NCI-H1417 treated with DMSO at 0.1 percent for 48 hours (cell line): Measurements from ENCODE around the gene TRAF2.

Source experiments
- DNase-seq: peaks from one replicate; lab custom pipeline; 2025; lab: John Stamatoyannopoulos, UW

TRAF2 gene

GRCh38 chr9:136913701-136914438 is 27.6 kb downstream of the TRAF2 start:
- no peak for DNase-seq

DNA sequence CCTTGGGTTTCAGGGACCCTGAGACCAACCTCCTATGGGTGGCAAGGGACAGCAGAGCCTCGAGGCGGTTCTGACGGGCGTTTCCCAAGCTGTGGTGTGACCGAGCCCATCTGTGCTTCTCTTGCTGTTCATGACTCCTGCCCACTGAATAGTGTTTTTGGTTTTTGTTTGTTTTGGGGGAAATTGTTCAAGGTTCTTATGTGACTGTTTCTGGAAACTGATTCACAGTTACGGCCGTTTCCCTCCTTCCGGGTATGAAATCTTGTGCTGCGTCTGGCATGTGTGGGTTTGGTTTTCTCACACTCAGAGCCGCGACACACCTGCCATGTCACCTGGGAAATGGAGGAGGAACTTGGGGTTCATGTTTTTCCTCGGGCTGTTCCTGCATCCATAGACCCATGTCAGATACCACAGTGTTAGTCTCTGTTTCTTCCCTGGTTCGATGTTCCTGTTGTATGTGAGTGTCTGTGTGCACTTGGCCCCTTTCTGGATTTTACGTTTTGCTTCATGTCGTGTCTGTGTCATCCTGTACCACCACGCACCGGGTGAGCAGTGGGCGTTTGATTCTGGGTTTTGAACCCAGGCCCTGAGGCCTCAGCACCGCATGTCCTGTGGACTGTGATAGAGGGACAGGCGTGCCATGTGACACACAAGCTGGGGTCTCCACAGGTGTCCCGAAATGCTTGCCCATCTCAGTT is 29.5 kb downstream of the TRAF2 start:
- no peak for DNase-seq

DNA sequence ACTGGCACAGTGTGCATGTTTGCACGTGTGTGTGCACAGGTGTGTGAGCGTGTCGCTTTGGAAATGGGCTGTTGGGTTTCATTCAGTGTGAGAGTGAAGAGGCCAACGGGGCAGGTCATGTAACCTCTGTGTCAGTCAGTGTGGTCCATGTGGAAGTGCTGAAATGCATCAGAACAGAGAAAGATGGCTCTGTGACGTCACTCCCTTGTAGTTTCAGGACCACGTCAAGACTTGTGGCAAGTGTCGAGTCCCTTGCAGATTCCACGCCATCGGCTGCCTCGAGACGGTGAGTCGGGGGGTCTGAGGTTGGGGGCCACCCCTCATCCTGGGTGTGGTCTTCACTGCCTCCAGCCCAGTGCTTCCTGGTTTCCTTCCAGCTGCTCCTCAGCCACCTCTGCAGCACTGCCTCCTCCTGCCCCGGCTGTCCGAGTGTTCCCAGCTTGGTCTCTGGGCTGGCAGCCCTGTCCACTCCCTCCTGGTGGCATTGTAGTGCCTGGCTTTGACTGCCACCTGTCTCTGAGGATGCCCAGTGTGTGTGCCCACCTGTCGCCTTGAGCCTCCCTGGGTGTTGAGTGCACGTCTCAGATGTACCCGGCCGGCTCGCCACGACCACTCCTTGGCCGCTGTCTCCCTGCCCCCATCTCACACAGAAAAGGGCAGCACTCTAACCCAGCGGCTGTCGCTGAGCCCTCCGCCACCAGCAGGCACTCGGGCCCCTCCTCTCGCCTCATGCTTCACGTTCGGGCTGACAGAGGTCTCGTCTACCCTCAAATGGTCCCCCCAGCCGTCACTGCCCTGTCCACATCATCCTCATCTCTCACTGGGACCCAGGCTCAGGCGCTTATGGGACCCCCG is 30.2 kb downstream of the TRAF2 start:
- DNase-seq = no peak

GRCh38 chr9:136917902-136918301 is 31.6 kb downstream of the TRAF2 start:
- no peak for DNase-seq

- no peak for DNase-seq
Observed at GRCh38 chr9:136920069-136920468, 33.8 kb downstream of the TRAF2 start.

GRCh38 chr9:136920734-136921231 is 34.5 kb downstream of the TRAF2 start:
- no peak for DNase-seq

- no peak for DNase-seq
Observed at GRCh38 chr9:136921307-136921706, 35.0 kb downstream of the TRAF2 start.

GRCh38 chr9:136921718-136922117 is 35.4 kb downstream of the TRAF2 start:
- DNase-seq = no peak

DNA sequence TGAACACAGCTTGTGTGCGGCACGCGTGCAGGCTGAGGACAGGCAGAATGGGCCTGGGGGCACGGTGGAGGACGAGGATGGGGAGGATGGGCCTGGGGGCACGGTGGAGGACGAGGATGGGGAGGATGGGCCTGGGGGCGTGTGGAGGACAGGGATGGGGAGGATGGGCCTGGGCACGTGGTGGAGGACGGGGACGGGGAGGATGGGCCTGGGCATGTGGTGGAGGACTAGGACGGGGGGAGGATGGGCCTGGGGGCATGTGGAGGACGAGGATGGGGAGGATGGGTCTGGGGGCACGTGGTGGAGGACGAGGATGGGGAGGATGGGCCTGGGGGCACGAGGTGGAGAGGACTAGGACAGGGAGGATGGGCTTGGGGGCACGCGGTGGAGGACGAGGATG is 36.2 kb downstream of the TRAF2 start:
- no peak for DNase-seq

- no peak for DNase-seq
Observed at GRCh38 chr9:136923881-136924280, 37.6 kb downstream of the TRAF2 start.

DNA sequence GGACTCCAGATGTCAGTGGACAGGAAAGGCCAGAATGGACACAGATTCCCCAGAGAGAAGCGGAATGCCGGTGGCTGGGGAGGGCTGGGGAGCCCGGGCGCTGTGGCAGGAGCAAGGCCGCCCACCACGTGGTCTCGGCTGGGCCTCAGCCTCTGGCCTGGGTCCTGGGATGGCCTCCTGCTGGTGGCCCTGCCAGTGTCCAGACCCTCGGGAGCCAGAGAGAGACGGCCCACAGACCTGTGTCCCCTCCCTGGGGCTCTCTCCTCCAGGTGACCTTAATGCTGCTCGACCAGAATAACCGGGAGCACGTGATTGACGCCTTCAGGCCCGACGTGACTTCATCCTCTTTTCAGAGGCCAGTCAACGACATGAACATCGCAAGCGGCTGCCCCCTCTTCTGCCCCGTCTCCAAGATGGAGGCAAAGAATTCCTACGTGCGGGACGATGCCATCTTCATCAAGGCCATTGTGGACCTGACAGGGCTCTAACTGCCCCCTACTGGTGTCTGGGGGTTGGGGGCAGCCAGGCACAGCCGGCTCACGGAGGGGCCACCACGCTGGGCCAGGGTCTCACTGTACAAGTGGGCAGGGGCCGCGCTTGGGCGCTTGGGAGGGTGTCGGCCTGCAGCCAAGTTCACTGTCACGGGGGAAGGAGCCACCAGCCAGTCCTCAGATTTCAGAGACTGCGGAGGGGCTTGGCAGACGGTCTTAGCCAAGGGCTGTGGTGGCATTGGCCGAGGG is 39.3 kb downstream of the TRAF2 start:
- DNase-seq = no peak

- no peak for DNase-seq
Observed at GRCh38 chr9:136926154-136926704, 39.9 kb downstream of the TRAF2 start.

GRCh38 chr9:136926749-136927148 is 40.4 kb downstream of the TRAF2 start:
- DNase-seq = no peak

- no peak for DNase-seq
Observed at GRCh38 chr9:136927343-136928271, 41.3 kb downstream of the TRAF2 start.

GRCh38 chr9:136928591-136928990 is 42.3 kb downstream of the TRAF2 start:
- DNase-seq = no peak

DNA sequence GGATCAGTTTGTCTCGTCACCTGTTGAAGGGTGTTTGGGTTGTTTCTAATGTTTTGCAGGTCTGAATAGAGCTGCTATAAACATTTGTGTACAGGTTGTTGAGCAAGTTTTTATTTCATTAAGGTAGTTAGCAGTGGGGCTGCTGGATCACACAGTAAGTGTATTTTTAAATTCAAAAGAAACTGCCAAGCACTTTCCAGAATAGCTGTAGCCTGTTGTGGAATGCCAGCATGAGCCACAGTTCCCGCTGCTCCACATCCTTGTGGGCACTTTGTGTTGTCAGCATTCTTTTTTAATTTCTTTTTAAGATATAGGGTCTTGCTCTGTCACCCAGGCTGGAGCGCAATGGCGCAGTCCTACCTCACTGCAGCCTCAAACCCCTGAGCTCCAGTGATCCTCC is 43.7 kb downstream of the TRAF2 start:
- DNase-seq = no peak

GRCh38 chr9:136931611-136932130 is 45.4 kb downstream of the TRAF2 start:
- DNase-seq = no peak

DNA sequence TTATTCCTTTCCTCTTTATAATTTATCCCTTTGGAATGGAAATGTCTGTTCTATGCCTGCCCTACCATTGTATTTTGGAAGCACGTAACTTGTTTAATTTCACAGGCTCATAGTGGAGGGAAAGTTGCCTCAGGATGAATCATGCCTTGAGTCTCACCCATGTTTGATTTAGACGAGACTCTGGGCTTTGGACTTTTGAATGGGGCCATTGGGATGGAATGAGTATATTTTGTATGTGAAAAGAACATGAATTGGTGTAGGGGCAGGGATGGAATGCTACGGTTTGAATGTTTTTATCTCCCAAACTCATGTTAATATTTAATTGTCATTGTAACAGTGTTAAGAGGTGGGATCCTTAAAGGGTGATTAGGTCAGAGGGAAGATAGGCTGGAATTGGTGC is 48.0 kb downstream of the TRAF2 start:
- no peak for DNase-seq

DNA sequence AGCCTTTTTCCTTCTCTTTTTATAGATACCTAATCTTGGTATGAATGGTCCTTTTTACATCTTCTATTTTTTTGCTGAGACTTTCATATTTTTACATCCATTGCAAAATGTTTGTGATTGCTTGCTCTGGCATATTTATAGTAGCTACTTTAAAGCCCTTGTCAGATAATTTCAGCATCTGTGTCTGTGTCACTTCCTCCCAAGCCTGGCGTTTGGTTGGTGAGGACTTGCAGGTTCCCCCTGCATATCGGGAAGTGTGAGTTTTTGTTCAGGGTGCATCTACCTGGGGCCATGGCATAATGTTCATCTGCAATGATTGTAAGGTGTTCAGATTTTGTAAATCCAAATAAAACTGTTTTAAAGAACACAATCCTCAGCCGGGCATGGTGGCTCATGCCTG is 49.3 kb downstream of the TRAF2 start:
- DNase-seq = no peak

DNA sequence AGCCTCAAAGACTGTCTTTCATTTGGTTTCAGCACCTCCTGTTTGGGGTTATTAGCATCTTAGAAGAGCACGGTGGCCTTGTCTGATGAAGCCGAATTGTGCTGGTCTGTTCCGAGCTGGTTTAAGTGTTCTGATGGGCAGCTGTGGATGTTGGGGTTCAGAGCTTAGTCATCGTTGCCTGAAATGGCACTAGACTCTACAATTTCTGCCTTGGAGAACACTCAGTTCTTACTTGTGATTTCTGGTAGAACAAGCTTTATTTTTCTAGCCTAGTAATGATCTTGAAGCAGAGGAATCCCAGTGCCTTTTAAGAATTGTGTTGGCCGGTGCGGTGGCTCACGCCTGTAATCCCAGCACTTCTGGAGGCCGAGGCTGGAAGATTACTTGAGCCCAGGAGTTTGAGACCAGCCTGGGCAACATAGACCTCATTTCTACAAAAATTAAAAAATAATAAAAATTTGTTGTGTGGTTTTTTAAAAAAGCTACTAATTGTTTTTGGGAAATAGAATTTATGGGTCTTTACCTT is 50.4 kb downstream of the TRAF2 start:
- DNase-seq = no peak
